SK-MEL-5 (cell line): ENCODE results near the gene ERP29. TPM values are rescaled to one million over a fixed set of nuclear protein-coding genes. Genes with fewer than 3 reads are reported as not detected.
"Not testable (repeated sequence)": the region's sequence is repeated elsewhere in the genome, so short reads cannot be mapped to it uniquely, and the experiment has no call there.

Experiments used
- DNase-seq: peaks from one replicate; pipeline ENCODE4 v3.0.0-alpha.2; 2016; ENCODE audit warnings: low read depth, low spot score
- in situ Hi-C: cut with HindIII; loops from 2 replicates; pipeline ENCODE4 v1.10.0; 2016; ENCODE audit warnings: low sequenced_read_pairs, high pct_unique_total_duplicates, low pct_unique_long_range_greater_than_20kb
- small RNA-seq, 2 experiments: library from RNA; depleted of rRNA; stranded (forward); fragments of <200 nt; gene quantifications; one replicate each; pipeline ENCODE3, GENCODE V24; 2014
- total RNA-seq: library from RNA; depleted of rRNA; stranded (reverse); fragments of >200 nt; shearing (Covaris generic); gene quantifications from 2 replicates; pipeline ENCODE4 v1.2.3, GENCODE V29; 2014; rRNA removed

ERP29 gene
- total RNA-seq, 1 experiment from 2014 or later, result 484 TPM

- DNase-seq, result no peak
- in situ Hi-C loops, result no loop called here
Measured at GRCh38 chr12:112022241-112023016, 9.2 kb downstream of the ERP29 start.

GRCh38 chr12:112023759-112024396 is 10.7 kb downstream of the ERP29 start:
- no peak for DNase-seq
- in situ Hi-C loops, result no loop called here

- DNase-seq, result peak; percentile 56
- in situ Hi-C loops, result no loop called here
Measured at GRCh38 chr12:112025808-112026375, 12.7 kb downstream of the ERP29 start.

GRCh38 chr12:112029301-112029700 is 16.1 kb downstream of the ERP29 start:
- DNase-seq, result no peak
- in situ Hi-C loops, result no loop called here

- peak; percentile 68 for DNase-seq
- in situ Hi-C loops, result no loop called here
Measured at GRCh38 chr12:112031472-112031871, 18.2 kb downstream of the ERP29 start.

- no peak for DNase-seq
- in situ Hi-C loops, result no loop called here
Measured at GRCh38 chr12:112032292-112032691, 19.1 kb downstream of the ERP29 start.

- no peak for DNase-seq
- in situ Hi-C loops, result no loop called here
Measured at GRCh38 chr12:112035219-112035785, 22.1 kb downstream of the ERP29 start.

GRCh38 chr12:112036614-112037013 is 23.4 kb downstream of the ERP29 start:
- DNase-seq, in situ Hi-C loops: not testable (repeated sequence)

GRCh38 chr12:112046003-112046402 is 32.8 kb downstream of the ERP29 start:
- in situ Hi-C loops, result no loop called here
- DNase-seq, result no peak

- DNase-seq, result no peak
- in situ Hi-C loops, result no loop called here
Measured at GRCh38 chr12:112049351-112049750, 36.1 kb downstream of the ERP29 start.

GRCh38 chr12:112061137-112061536 is 47.9 kb downstream of the ERP29 start:
- DNase-seq, result no peak
- in situ Hi-C loops, result no loop called here

GRCh38 chr12:112063273-112063672 is 50.0 kb downstream of the ERP29 start:
- in situ Hi-C loops, result no loop called here
- DNase-seq, result no peak

- no peak for DNase-seq
- in situ Hi-C loops, result no loop called here
Measured at GRCh38 chr12:112066566-112066965, 53.3 kb downstream of the ERP29 start.

Small RNAs within 50 kb of the gene (small RNA-seq; reads per million reads assigned to genes)
- 0 to 0.14 reads per million in 2 experiments for gene AC004024.1
- gene MIR3657, result 0 reads per million in 2 experiments
- gene RF00019, result 0 reads per million in 2 experiments

Other genes starting within 250 kb of the ERP29 start
- gene ALDH2, start 246.5 kb upstream of the ERP29 start, total RNA-seq, result 21.1 and 21.5 TPM in 2 replicates
- 56.5 and 58.4 TPM in 2 replicates for gene MAPKAPK5, start 171.2 kb upstream of the ERP29 start, total RNA-seq
- gene TMEM116, start 261 bp upstream of the ERP29 start, total RNA-seq, result 10.0 and 11.9 TPM in 2 replicates
- gene NAA25, start 95.4 kb downstream of the ERP29 start, total RNA-seq, result 21.8 and 28.8 TPM in 2 replicates
- 14.6 and 15.6 TPM in 2 replicates for gene TRAFD1, start 112.1 kb downstream of the ERP29 start, total RNA-seq